Erythroblast (primary cell): Measurements from ENCODE around the gene AIF1.

Experiments
- DNase-seq, 2 experiments: peaks; one replicate each; lab custom pipeline; 2025; lab: John Stamatoyannopoulos, UW
- GATA1 ChIP-seq: IDR thresholded peaks from 2 replicates; pipeline ENCODE4 v1.6.1; 2011; ENCODE audit warnings: low read depth, mild to moderate bottlenecking, control low read depth, low read length, moderate library complexity
- POLR2A ChIP-seq: IDR thresholded peaks from 2 replicates; pipeline ENCODE4 v1.6.1; 2011; ENCODE audit warnings: mild to moderate bottlenecking, low read length

The AIF1 gene

GRCh38 chr6:31576897-31577578, 38.0 kb upstream of the AIF1 start:
- TF ChIP-seq POLR2A (no peak), GATA1 (no peak)
- DNase-seq = no peak

- TF ChIP-seq GATA1 = no peak
- TF ChIP-seq POLR2A = no peak
- no peak for DNase-seq
These were observed 37.5 kb upstream of the AIF1 start for GRCh38 chr6:31577579-31577966.

GRCh38 chr6:31578184-31579118, 36.6 kb upstream of the AIF1 start:
- no peak for DNase-seq

GRCh38 chr6:31579119-31579505, 35.9 kb upstream of the AIF1 start:
- no peak for DNase-seq
- TF ChIP-seq GATA1 (no peak), POLR2A (no peak)

More at GRCh38 chr6:31578184-31579118, 36.6 kb upstream of the AIF1 start:
- no peak for TF ChIP-seq GATA1
- no peak for TF ChIP-seq POLR2A

- TF ChIP-seq POLR2A (no peak), GATA1 (no peak)
These were observed 35.2 kb upstream of the AIF1 start for GRCh38 chr6:31579546-31580437.

GRCh38 chr6:31580438-31580740, 34.6 kb upstream of the AIF1 start:
- no peak for DNase-seq
- TF ChIP-seq POLR2A (no peak), GATA1 (no peak)

More at GRCh38 chr6:31579546-31580437, 35.2 kb upstream of the AIF1 start:
- DNase-seq = no peak

GRCh38 chr6:31580807-31581433, 34.1 kb upstream of the AIF1 start:
- no peak for TF ChIP-seq POLR2A
- TF ChIP-seq GATA1 = no peak

GRCh38 chr6:31581434-31582229, 33.4 kb upstream of the AIF1 start:
- TF ChIP-seq POLR2A (no peak), GATA1 (no peak)
- DNase-seq = no peak

More at GRCh38 chr6:31580807-31581433, 34.1 kb upstream of the AIF1 start:
- peak; percentile 80 to 88 for DNase-seq

GRCh38 chr6:31582230-31582643, 32.8 kb upstream of the AIF1 start, which contains the start of gene LTB:
LTB (minus strand) TSS chr6:31582424; CDS start chr6:31582417, 7 bp downstream.
- no peak for DNase-seq
- TF ChIP-seq GATA1 = no peak
- TF ChIP-seq POLR2A = no peak

- peak; percentile 44 to 47 for DNase-seq
- TF ChIP-seq GATA1 = no peak
- TF ChIP-seq POLR2A = no peak
These were observed 29.5 kb upstream of the AIF1 start for GRCh38 chr6:31585491-31585890.

GRCh38 chr6:31586008-31586407, 29.0 kb upstream of the AIF1 start, which contains the start of gene LST1:
LST1 (plus strand) TSS chr6:31586277; CDS start chr6:31587300, 1,023 bp downstream.
- no peak for DNase-seq
- TF ChIP-seq GATA1 (no peak), POLR2A (no peak)
